Activated effector memory CD4-positive, alpha-beta T cell treated with anti-CD3 and anti-CD28 coated beads, Interleukin-2, amount 50 U/mL, for 16 hours (primary cell): Measurements from ENCODE around the gene MED25.

ENCODE experiments used
- DNase-seq: peaks from one replicate; pipeline ENCODE4 v3.0.0-alpha.2; 2020

MED25 gene

DNA sequence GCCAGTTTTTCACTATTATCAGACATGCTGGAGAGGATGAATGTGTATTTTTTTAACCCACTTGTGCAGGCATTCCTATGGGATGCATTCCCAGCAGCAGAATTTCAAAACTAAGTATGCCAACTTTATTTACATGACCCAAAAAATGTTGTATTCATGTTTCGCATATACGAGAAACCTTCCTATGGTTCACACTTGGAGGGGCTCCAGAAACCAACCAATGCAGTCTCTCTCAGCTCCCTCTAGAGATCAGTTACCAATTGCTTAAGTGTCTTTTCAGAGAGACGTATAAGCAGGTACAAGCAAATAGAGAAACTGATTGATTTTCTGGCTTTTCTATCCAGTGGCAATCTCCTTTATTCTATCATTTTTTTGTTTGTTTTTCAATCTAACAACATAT lies 27.3 kb downstream of the MED25 start:
- no peak for DNase-seq

DNA sequence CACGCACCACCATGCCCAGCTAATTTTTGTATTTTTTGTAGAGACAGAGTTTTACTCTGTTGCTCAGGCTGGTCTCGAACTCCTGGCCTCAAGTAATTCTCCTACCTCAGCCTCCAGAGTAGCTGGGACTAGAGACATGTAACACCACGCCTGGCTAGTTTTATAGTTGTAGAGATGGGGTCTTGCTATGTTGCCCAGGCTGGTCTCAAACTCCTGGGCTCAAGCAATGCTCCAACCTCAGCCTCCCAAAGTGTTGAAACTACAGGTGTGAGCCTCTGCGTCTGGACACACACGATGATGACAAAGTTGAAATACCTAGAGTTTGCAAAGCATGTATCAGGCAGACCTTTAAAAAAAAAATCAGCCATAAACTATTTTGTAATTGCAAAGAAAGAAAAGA lies 28.3 kb downstream of the MED25 start:
- DNase-seq, result no peak

GRCh38 chr19:49847731-49848696 lies 29.9 kb downstream of the MED25 start:
- DNase-seq, result no peak

- DNase-seq, result no peak
These were observed 30.8 kb downstream of the MED25 start for GRCh38 chr19:49848938-49849337.

- no peak for DNase-seq
These were observed 31.5 kb downstream of the MED25 start for GRCh38 chr19:49849433-49850220.

DNA sequence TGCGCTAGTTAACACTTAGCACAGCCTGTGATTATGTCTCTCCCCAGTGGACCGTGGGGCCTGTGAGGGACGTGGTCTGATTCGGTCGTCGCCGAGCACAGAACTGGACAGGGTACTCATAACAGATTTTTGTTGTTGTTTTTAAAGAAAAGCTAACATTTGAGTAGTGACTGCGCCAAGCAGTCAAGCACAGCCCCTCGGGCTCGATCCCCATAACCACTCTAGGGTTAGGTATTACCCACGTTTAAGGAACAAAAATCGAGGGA lies 32.1 kb downstream of the MED25 start:
- DNase-seq, result no peak

GRCh38 chr19:49850487-49851342 lies 32.6 kb downstream of the MED25 start, which contains the start of gene PTOV1:
TSS of gene PTOV1 (plus strand) at chr19:49851159.
- DNase-seq, result peak; percentile 95

DNA sequence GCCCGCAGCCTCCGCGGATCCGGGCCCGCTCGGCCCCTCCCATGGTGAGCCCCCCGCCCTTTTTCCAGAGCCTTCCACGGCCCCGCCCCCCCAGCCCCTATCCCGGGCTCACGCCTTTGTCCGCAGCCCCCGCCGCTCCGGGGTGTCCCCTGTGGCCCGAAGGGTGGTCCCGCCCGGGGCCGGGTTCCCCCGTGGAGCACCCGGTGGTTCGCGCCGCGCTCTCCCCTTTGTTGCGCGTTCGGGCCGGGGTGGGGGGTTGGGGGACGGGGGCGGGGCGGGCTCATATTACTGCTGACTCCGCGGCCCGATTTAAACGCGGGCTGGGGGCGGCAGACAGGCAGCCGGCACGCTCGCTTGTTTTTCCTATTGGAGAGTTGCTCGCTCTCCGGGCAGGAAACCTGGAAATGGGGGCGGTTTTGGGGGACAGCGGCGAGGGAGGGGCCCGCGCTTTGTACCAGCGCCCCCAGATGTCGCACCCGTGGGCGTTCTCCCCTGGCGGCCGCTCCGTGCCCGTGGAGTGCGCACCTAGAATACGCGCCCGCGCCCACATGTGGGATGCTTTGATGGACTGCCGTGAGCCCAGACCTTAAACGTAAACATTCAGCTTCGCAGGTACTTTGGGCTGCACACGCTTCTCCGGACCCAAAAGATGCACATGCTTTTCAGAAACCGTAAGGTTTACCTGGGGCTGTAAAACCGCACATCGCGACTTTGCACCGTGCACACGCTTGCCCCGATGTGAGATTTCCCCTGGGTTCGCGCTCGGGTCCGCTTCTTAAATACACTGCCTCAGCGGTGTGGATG lies 33.6 kb downstream of the MED25 start:
- peak; percentile 73 for DNase-seq

GRCh38 chr19:49852631-49853126 lies 34.6 kb downstream of the MED25 start:
- no peak for DNase-seq

- no peak for DNase-seq
These were observed 35.8 kb downstream of the MED25 start for GRCh38 chr19:49853852-49854377.

DNA sequence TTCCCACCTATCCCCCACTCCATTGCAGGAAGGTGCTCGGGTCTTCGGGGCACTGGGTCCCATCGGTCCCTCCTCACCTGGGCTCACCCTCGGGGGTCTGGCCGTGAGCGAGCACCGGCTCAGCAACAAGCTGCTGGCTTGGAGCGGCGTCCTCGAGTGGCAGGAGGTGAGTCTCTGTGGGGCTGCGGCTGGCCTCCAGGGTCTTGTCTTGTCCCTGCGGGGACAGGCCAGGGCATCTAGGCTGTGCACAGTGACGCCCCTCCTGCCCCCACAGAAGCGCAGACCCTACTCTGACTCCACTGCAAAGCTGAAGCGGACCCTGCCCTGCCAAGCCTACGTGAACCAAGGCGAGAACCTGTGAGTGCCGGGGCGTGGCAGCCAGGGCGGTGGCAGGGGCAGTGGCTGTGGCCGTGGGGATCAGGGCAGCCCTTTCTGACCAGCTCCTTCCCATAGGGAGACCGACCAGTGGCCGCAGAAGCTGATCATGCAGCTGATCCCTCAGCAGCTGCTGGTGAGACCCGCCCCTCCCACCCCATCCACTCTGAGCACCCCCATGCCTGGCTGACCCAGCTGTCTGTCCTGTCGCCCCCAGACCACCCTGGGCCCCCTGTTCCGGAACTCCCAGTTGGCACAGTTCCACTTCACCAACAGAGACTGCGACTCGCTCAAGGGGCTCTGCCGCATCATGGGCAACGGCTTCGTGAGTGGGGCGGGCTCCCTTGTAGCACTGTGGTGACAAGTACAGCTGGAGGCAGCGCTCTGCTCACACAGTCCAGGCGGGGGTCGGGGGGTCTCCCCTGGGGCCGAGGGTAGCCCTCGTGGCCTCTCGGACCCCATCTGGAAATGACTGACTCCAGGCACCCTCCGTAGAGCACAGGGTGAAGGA lies 36.5 kb downstream of the MED25 start:
- no peak for DNase-seq

DNA sequence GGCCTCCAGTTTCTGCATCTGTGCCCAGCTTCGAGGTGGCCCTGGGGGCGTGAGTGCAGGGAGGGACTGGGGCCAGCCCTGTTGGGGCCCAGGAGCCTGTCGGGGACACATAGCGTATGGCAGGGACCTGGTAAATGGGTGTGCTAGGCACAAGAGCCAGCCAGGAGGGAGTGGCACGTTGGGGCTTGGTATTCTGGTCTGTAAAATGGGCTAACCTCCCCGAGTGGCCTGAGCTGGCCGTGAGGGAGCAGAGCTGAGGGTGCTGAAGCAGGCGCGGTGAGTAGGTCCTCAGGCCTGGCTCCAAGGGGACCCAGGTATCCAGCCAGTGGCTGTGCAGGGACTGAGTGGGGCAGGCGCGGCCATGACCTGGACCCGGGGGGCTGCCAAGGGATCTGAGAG lies 37.2 kb downstream of the MED25 start:
- DNase-seq, result no peak

DNA sequence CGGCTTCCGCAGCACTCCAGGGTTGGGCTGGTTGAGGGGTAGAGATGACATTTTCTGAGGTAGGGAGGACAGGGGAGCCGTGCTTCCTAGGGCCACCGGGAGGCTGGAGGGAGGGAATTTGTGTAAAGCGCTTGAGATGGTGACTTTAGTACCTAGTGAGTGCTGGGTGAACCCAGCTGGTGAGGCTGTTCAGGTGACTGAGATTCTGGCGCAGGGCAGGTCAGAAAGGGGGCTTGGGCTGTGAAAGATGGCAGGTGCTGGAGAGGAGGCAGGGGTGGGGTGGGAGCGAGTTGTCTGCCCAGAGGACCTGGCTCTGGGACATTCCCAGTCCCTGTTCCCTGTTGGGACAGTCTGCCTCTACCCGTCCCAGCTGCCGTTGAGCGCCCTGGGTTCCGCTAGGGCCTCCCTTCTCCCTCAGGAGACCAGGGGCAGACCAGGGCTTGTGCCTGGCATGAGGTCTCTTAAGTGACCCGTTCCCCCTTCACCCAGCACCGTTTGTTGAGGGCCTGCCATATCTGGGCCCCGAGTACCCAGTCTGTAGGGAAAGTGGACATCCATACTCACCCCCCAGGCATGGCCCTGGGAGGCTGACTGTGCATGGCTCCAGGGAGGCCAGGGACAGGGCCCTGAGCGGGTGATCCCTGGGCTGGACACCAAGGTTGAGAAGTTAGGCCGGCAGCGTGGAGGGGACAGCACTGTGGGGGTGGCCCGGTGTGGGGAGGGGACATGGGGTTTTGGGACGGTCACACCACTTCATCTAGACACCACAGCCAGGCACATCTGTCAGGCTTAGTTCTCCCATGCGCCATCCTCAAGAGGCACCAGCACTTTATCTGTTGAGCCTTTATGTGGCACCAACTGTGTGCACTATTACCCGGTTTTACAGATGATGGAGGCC lies 37.8 kb downstream of the MED25 start:
- DNase-seq, result no peak

DNA sequence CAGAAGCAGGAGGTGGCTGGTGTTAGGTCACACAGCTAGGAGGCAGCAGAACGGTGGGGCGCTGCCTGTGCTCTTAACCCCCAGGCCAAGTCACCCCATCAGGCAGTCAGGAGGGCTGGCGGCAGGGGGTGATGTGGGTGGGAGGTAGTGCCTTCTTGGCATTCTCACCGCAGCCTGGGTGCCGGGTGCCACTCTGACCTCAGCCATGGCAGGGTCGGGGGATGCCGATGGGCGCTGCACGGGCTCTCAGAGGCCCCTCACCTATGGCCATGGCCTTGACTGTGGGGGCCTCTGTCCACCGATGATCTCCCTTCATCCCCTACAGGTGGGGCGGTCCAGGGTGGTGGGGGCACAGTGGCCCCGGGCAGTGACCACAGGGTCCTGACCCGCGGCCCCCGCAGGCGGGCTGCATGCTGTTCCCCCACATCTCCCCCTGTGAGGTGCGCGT lies 38.5 kb downstream of the MED25 start:
- no peak for DNase-seq

DNA sequence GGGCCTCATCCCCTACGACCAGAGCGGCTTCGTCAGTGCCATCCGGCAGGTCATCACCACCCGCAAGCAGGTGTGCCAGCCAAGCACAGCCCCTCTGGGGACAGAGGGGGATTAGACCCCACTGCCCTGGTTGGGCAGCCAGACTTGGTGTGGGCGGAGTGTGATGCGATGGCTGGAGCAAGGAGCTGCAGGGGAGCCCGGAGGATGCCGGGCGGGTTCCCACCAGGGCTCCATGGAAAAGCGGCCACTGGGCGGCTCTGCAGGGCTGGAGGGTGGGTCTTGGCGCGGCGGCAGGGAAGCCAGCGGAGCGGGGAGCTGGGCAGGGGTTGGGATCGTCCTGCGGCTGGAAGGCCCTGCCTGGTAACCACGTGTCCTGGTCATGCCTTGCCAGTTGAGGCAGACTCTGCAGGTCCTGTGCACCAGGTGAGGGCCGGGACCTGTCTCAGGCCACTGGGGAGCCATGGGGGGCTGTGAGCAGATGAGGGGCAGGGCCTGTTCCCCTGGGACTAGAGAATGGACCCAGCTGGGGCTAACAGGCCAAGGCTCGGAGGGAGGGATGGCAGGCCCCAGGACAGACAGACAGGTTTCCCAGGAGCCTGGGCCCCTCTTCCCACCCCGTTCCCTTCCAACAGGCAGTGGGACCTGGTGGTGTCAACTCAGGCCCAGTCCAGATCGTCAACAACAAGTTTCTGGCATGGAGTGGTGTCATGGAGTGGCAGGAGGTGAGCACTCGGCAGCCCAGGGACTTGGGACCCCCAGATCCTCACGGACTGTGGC lies 39.2 kb downstream of the MED25 start:
- DNase-seq, result no peak

DNA sequence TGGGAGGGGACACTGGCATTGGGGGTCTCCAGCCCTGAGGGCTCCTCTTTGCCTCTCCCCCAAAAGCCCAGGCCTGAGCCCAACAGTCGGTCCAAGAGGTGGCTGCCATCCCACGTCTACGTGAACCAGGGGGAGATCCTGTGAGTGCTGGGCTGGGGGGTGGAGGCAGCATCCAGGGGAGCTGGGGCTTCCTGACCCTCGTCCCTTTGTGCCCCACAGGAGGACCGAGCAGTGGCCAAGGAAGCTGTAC lies 39.7 kb downstream of the MED25 start:
- DNase-seq, result no peak

GRCh38 chr19:49858088-49858985 lies 40.2 kb downstream of the MED25 start:
- DNase-seq, result no peak
